K562 (cell line): Measurements from ENCODE around the gene DGCR8. TPM values are rescaled to one million over a fixed set of nuclear protein-coding genes. Genes with fewer than 3 reads are reported as not detected.
A peak's percentile ranks its signal among the peaks of the same experiment; 100 is the strongest.

Experiments
- ATF4 ChIP-seq: fragments of 450-650 bp; formaldehyde crosslinking; IDR thresholded peaks from 2 replicates; pipeline ENCODE4 v1.4.0; 2022; ENCODE audit warnings: mild to moderate bottlenecking, moderate library complexity
- FOXM1 ChIP-seq, 2 experiments: fragments of 450-650 bp in 1 of 2; sonication (generic) in 1 of 2; formaldehyde crosslinking in 1 of 2; IDR thresholded peaks; 2 replicates each; pipeline versions ENCODE4 v1.6.1 to v1.9.0; 2017 to 2022; ENCODE audit warnings: low read depth in 2 of 2, mild to moderate bottlenecking in 2 of 2, missing genetic modification reagents in 1 of 2, moderate library complexity in 1 of 2
- HMGN3 ChIP-seq: IDR thresholded peaks from 2 replicates; pipeline ENCODE4 v1.6.1; 2011; ENCODE audit warnings: borderline replicate concordance, low read depth, mild to moderate bottlenecking, mixed read lengths, low read length; ENCODE audit not compliant: insufficient read length; ENCODE audit errors: extremely low read depth
- MCM2 ChIP-seq: fragments of 450-650 bp; IDR thresholded peaks from 2 replicates; pipeline ENCODE4 v1.6.1; 2017; ENCODE audit warnings: low read depth, mild to moderate bottlenecking
- MED1 ChIP-seq: sonication (generic); formaldehyde crosslinking; IDR thresholded peaks from 2 replicates; pipeline ENCODE4 v1.8.1; 2023; ENCODE audit warnings: missing genetic modification reagents, borderline replicate concordance
- MTA3 ChIP-seq: fragments of 450-650 bp; formaldehyde crosslinking; IDR thresholded peaks from 2 replicates; pipeline ENCODE4 v1.6.1; 2017; ENCODE audit warnings: mild to moderate bottlenecking, borderline replicate concordance
- NFIC ChIP-seq: fragments of 450-650 bp; IDR thresholded peaks from 2 replicates; pipeline ENCODE4 v1.6.1; 2017; ENCODE audit warnings: mild to moderate bottlenecking, inconsistent platforms
- ZNF347 ChIP-seq: fragments of 450-650 bp; formaldehyde crosslinking; IDR thresholded peaks from 2 replicates; pipeline ENCODE4 v1.4.0; 2020; ENCODE audit warnings: low read depth, mild to moderate bottlenecking, moderate library complexity
- ZNF551 ChIP-seq: fragments of 250-450 bp; sonication (Bioruptor Pico); IDR thresholded peaks from 2 replicates; pipeline ENCODE4 v1.5.0; 2021; ENCODE audit warnings: mild to moderate bottlenecking, moderate library complexity
- ZNF584 ChIP-seq: fragments of 200-800 bp; sonication (Bioruptor generic); IDR thresholded peaks from 2 replicates; pipeline ENCODE4 v1.6.1; 2016; ENCODE audit warnings: low read depth, mild to moderate bottlenecking, missing genetic modification characterization, missing compliant biosample characterization
- ZZZ3 ChIP-seq: fragments of 450-650 bp; IDR thresholded peaks from 2 replicates; pipeline ENCODE4 v1.6.1; 2016; ENCODE audit warnings: antibody characterized with exemption, mild to moderate bottlenecking, moderate library complexity
- polyA plus RNA-seq, 8 experiments: library from polyadenylated mRNA; depleted of rRNA in 4 of 8; stranded (reverse) in 5 of 8; unstranded in 3 of 8; fragments of >200 nt; fragmentation: Nextera tagmentation in 2 of 8; fragmentation: Illumina TruSeq in 1 of 8; extraction: Ambion mirVana in 2 of 8; extraction: Trizol in 1 of 8; gene quantifications; 2 replicates each; pipeline versions ENCODE4 v1.2.1 to v1.2.3, GENCODE V29; 2011 to 2014; ENCODE audit warnings: inconsistent platforms in 1 of 8, missing spikeins in 1 of 8
- total RNA-seq, 7 experiments: library from RNA; depleted of rRNA in 6 of 7; stranded (reverse); fragments of >200 nt in 6 of 7; fragmentation: Illumina TruSeq in 2 of 7; extraction: Trizol in 2 of 7; gene quantifications; 2 replicates each; pipeline versions ENCODE4 v1.2.1 to v1.2.3, GENCODE V29; 2011 to 2021; ENCODE audit warnings: low replicate concordance in 1 of 7
- TF ChIP-seq, protein P1 (sequence below): sonication (generic); formaldehyde crosslinking; IDR thresholded peaks from 2 replicates; pipeline ENCODE4 v1.8.0; 2023; ENCODE audit warnings: missing genetic modification reagents, mild to moderate bottlenecking, borderline replicate concordance

Gene DGCR8
- total and polyA plus RNA-seq, 9 of the 15 experiments (the other 6 are each of a cell fraction or from before 2014, with no cell fraction given), result 5.9 to 144 (median 80.1) TPM

GRCh38 chr22:20145206-20145831, 65.3 kb downstream of the DGCR8 start (continued):
- TF ChIP-seq, protein P1, sequence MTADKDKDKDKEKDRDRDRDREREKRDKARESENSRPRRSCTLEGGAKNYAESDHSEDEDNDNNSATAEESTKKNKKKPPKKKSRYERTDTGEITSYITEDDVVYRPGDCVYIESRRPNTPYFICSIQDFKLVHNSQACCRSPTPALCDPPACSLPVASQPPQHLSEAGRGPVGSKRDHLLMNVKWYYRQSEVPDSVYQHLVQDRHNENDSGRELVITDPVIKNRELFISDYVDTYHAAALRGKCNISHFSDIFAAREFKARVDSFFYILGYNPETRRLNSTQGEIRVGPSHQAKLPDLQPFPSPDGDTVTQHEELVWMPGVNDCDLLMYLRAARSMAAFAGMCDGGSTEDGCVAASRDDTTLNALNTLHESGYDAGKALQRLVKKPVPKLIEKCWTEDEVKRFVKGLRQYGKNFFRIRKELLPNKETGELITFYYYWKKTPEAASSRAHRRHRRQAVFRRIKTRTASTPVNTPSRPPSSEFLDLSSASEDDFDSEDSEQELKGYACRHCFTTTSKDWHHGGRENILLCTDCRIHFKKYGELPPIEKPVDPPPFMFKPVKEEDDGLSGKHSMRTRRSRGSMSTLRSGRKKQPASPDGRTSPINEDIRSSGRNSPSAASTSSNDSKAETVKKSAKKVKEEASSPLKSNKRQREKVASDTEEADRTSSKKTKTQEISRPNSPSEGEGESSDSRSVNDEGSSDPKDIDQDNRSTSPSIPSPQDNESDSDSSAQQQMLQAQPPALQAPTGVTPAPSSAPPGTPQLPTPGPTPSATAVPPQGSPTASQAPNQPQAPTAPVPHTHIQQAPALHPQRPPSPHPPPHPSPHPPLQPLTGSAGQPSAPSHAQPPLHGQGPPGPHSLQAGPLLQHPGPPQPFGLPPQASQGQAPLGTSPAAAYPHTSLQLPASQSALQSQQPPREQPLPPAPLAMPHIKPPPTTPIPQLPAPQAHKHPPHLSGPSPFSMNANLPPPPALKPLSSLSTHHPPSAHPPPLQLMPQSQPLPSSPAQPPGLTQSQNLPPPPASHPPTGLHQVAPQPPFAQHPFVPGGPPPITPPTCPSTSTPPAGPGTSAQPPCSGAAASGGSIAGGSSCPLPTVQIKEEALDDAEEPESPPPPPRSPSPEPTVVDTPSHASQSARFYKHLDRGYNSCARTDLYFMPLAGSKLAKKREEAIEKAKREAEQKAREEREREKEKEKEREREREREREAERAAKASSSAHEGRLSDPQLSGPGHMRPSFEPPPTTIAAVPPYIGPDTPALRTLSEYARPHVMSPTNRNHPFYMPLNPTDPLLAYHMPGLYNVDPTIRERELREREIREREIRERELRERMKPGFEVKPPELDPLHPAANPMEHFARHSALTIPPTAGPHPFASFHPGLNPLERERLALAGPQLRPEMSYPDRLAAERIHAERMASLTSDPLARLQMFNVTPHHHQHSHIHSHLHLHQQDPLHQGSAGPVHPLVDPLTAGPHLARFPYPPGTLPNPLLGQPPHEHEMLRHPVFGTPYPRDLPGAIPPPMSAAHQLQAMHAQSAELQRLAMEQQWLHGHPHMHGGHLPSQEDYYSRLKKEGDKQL, result 0 out of 2 replicates have a peak, but pooled peaks have one; percentile 14
- TF ChIP-seq ZNF551 (CRISPR knock-in tag), result no peak
- no peak for TF ChIP-seq ZZZ3
- no peak for TF ChIP-seq MCM2
- no peak for TF ChIP-seq ZNF584 (CRISPR knock-in tag)
- no peak for TF ChIP-seq ATF4 (CRISPR knock-in tag)
- TF ChIP-seq MED1 (CRISPR knock-in tag), result 0 out of 2 replicates have a peak, but pooled peaks have one; percentile 62
- no peak for TF ChIP-seq ZNF347
- TF ChIP-seq FOXM1 (IDR thresholded peaks at IDR 0.05; ENCODE audit: low read depth), result no peak
- TF ChIP-seq FOXM1 (CRISPR knock-in tag; IDR thresholded peaks at IDR 0.05; ENCODE audit: low read depth), result 0 out of 2 replicates have a peak, but pooled peaks have one; percentile 32
- peak; percentile 62 for TF ChIP-seq NFIC
- TF ChIP-seq MTA3, result no peak
- TF ChIP-seq HMGN3, result peak; percentile 5
